ENCODE data around the gene ZNF284. TPM values are rescaled to one million over a fixed set of nuclear protein-coding genes. Genes with fewer than 3 reads are reported as not detected.

Gene ZNF284
- total and polyA plus RNA-seq, 3 experiments from 2014 or later = 0.91 to 2.7 (median 2.4) TPM

- Mint-ChIP-seq H3K9me3 (peaks cover 16 to 45% (median 28%) of the 10 kb centered on the region in 5 donors), H3K4me3 (peak within 1 kb of the TSS; percentile 83 to 96 (median 93)), H3K4me1 (peaks cover 19 to 33% (median 31%) of the 10 kb centered on the region in 3 donors), H3K36me3 (peaks cover 14 to 52% (median 31%) of the 10 kb centered on the region in 3 donors), H3K27ac (peak within 1 kb of the TSS; percentile 3 to 88 (median 64)), H3K27me3 (peaks cover 18% of the 10 kb centered on the region in 2 donors)
- POLR2A ChIA-PET = no interaction called here
- peaks cover 8% of the 10 kb centered on the region for H3K4me1 ChIP-seq (ENCODE audit: insufficient read depth, low read length)
- CTCF ChIA-PET = interaction anchor here (0.5 kb wide), 1 partner anchor 124 kb away, joined by 3 read pairs; no protein-coding TSS in a partner anchor
- peak within 1 kb of the TSS; percentile 62 for H3K4me3 ChIP-seq (ENCODE audit: low read length)
- H3K9me3 ChIP-seq (ENCODE audit: low read length) = no peaks in the 10 kb centered on the region
- H3K27ac ChIP-seq (ENCODE audit: low read depth, low read length) = no peak within 1 kb of the TSS
- H3K36me3 ChIP-seq (ENCODE audit: insufficient read depth, low read length) = no peaks in the 10 kb centered on the region
- peak; percentile 9 to 53 (median 36) for DNase-seq
- H3K27me3 ChIP-seq (ENCODE audit: insufficient read depth, low read length, poor library complexity, severe bottlenecking) = no peaks in the 10 kb centered on the region
Observed at GRCh38 chr19:44051650-44052402, 20.1 kb upstream of the ZNF284 start, which contains the start of gene ZNF223. Gene ZNF223, plus strand, starts transcription at chr19:44052036. Its CDS starts 3,141 bp downstream, at chr19:44055177.

- Mint-ChIP-seq H3K36me3 (peaks cover 29 to 75% (median 61%) of the 10 kb centered on the region in 3 donors), H3K9me3 (peaks cover 15 to 49% (median 24%) of the 10 kb centered on the region in 5 donors), H3K27me3 (peaks cover 4 to 16% of the 10 kb centered on the region in 2 donors), H3K4me1 (peaks cover 18 to 30% (median 25%) of the 10 kb centered on the region in 3 donors), H3K4me3 (no peak overlapping the region), H3K27ac (no peak overlapping the region)
- no peak overlapping the region for H3K4me3 ChIP-seq (ENCODE audit: low read length)
- no peak overlapping the region for H3K27ac ChIP-seq (ENCODE audit: low read depth, low read length)
- CTCF ChIA-PET = no interaction called here
- POLR2A ChIA-PET = no interaction called here
- peaks cover 8% of the 10 kb centered on the region for H3K4me1 ChIP-seq (ENCODE audit: insufficient read depth, low read length)
- H3K9me3 ChIP-seq (ENCODE audit: low read length) = no peaks in the 10 kb centered on the region
- no peak for DNase-seq
- no peaks in the 10 kb centered on the region for H3K36me3 ChIP-seq (ENCODE audit: insufficient read depth, low read length)
- H3K27me3 ChIP-seq (ENCODE audit: insufficient read depth, low read length, poor library complexity, severe bottlenecking) = no peaks in the 10 kb centered on the region
Observed at GRCh38 chr19:44055870-44056269, 16.1 kb upstream of the ZNF284 start.

- Mint-ChIP-seq H3K4me1 (peaks cover 0 to 1% (median 0%) of the 10 kb centered on the region in 3 donors), H3K4me3 (no peak overlapping the region), H3K36me3 (peaks cover 37 to 90% (median 82%) of the 10 kb centered on the region in 3 donors), H3K27ac (no peak overlapping the region), H3K9me3 (peaks cover 12 to 56% (median 25%) of the 10 kb centered on the region in 5 donors), H3K27me3 (no peaks in the 10 kb centered on the region)
- H3K4me1 ChIP-seq (ENCODE audit: insufficient read depth, low read length) = no peaks in the 10 kb centered on the region
- H3K9me3 ChIP-seq (ENCODE audit: low read length) = no peaks in the 10 kb centered on the region
- no peak overlapping the region for H3K27ac ChIP-seq (ENCODE audit: low read depth, low read length)
- ChIA-PET POLR2A (no interaction called here), CTCF (no interaction called here)
- H3K36me3 ChIP-seq (ENCODE audit: insufficient read depth, low read length) = peaks cover 4% of the 10 kb centered on the region
- H3K27me3 ChIP-seq (ENCODE audit: insufficient read depth, low read length, poor library complexity, severe bottlenecking) = no peaks in the 10 kb centered on the region
- no peak overlapping the region for H3K4me3 ChIP-seq (ENCODE audit: low read length)
- DNase-seq = no peak
Observed at GRCh38 chr19:44059229-44059628, 12.7 kb upstream of the ZNF284 start.

GRCh38 chr19:44061038-44061437 lies 10.9 kb upstream of the ZNF284 start:
- Histone ChIP-seq H3K27me3 (ENCODE audit: insufficient read depth, low read length, poor library complexity, severe bottlenecking) (no peaks in the 10 kb centered on the region), H3K36me3 (ENCODE audit: insufficient read depth, low read length) (peaks cover 4% of the 10 kb centered on the region), H3K4me1 (ENCODE audit: insufficient read depth, low read length) (no peaks in the 10 kb centered on the region), H3K27ac (ENCODE audit: low read depth, low read length) (no peak overlapping the region), H3K9me3 (ENCODE audit: low read length) (peaks cover 4% of the 10 kb centered on the region), H3K4me3 (ENCODE audit: low read length) (no peak overlapping the region)
- no peak for DNase-seq
- ChIA-PET CTCF (no interaction called here), POLR2A (no interaction called here)
- H3K27me3 Mint-ChIP-seq = no peaks in the 10 kb centered on the region
- peaks cover 14 to 55% (median 27%) of the 10 kb centered on the region in 5 donors for H3K9me3 Mint-ChIP-seq
- no peaks in the 10 kb centered on the region for H3K4me1 Mint-ChIP-seq
- no peak overlapping the region for H3K27ac Mint-ChIP-seq
- H3K4me3 Mint-ChIP-seq = no peak overlapping the region
- H3K36me3 Mint-ChIP-seq = peaks cover 30 to 88% (median 78%) of the 10 kb centered on the region in 3 donors

- H3K4me3 Mint-ChIP-seq = no peak overlapping the region
- peaks cover 19 to 70% (median 54%) of the 10 kb centered on the region in 3 donors for H3K36me3 Mint-ChIP-seq
- Histone ChIP-seq H3K27ac (ENCODE audit: low read depth, low read length) (no peak overlapping the region), H3K9me3 (ENCODE audit: low read length) (peaks cover 18% of the 10 kb centered on the region), H3K36me3 (ENCODE audit: insufficient read depth, low read length) (peaks cover 2% of the 10 kb centered on the region), H3K4me3 (ENCODE audit: low read length) (no peak overlapping the region), H3K4me1 (ENCODE audit: insufficient read depth, low read length) (no peaks in the 10 kb centered on the region), H3K27me3 (ENCODE audit: insufficient read depth, low read length, poor library complexity, severe bottlenecking) (no peaks in the 10 kb centered on the region)
- peaks cover 27 to 72% (median 55%) of the 10 kb centered on the region in 5 donors for H3K9me3 Mint-ChIP-seq
- H3K27ac Mint-ChIP-seq = no peak overlapping the region
- no peak for DNase-seq
- CTCF ChIA-PET = no interaction called here
- POLR2A ChIA-PET = no interaction called here
- H3K27me3 Mint-ChIP-seq = peaks cover under 1 to 4% of the 10 kb centered on the region in 2 donors
- H3K4me1 Mint-ChIP-seq = peaks cover 4 to 5% (median 4%) of the 10 kb centered on the region in 3 donors
Observed at GRCh38 chr19:44066305-44066704, 5.7 kb upstream of the ZNF284 start.

- Histone ChIP-seq H3K4me3 (ENCODE audit: low read length) (no peak overlapping the region), H3K9me3 (ENCODE audit: low read length) (peaks cover 18% of the 10 kb centered on the region), H3K4me1 (ENCODE audit: insufficient read depth, low read length) (peaks cover 14% of the 10 kb centered on the region), H3K36me3 (ENCODE audit: insufficient read depth, low read length) (no peaks in the 10 kb centered on the region), H3K27me3 (ENCODE audit: insufficient read depth, low read length, poor library complexity, severe bottlenecking) (no peaks in the 10 kb centered on the region), H3K27ac (ENCODE audit: low read depth, low read length) (no peak overlapping the region)
- Mint-ChIP-seq H3K4me3 (no peak overlapping the region), H3K9me3 (peaks cover 32 to 59% (median 47%) of the 10 kb centered on the region in 5 donors), H3K4me1 (peaks cover 24 to 27% (median 26%) of the 10 kb centered on the region in 3 donors), H3K27me3 (peaks cover 1 to 4% of the 10 kb centered on the region in 2 donors), H3K27ac (no peak overlapping the region), H3K36me3 (peaks cover 12 to 47% (median 31%) of the 10 kb centered on the region in 3 donors)
- ChIA-PET POLR2A (no interaction called here), CTCF (no interaction called here)
- DNase-seq = no peak
Observed at GRCh38 chr19:44069415-44069814, 2.5 kb upstream of the ZNF284 start.

GRCh38 chr19:44072543-44073401 lies 813 bp downstream of the ZNF284 start:
- POLR2A ChIA-PET = no interaction called here
- Histone ChIP-seq H3K36me3 (ENCODE audit: insufficient read depth, low read length) (no peaks in the 10 kb centered on the region), H3K27ac (ENCODE audit: low read depth, low read length) (no peak overlapping the region), H3K4me3 (ENCODE audit: low read length) (peak overlapping the region; percentile 87), H3K9me3 (ENCODE audit: low read length) (no peaks in the 10 kb centered on the region), H3K27me3 (ENCODE audit: insufficient read depth, low read length, poor library complexity, severe bottlenecking) (no peaks in the 10 kb centered on the region), H3K4me1 (ENCODE audit: insufficient read depth, low read length) (peaks cover 14% of the 10 kb centered on the region)
- CTCF ChIA-PET = interaction anchor here (1.4 kb wide), 1 partner anchor 22 kb away, joined by 4 read pairs; no protein-coding TSS in a partner anchor
- H3K9me3 Mint-ChIP-seq = peaks cover 11 to 31% (median 21%) of the 10 kb centered on the region in 5 donors
- DNase-seq = no peak
- peaks cover 4 to 35% (median 27%) of the 10 kb centered on the region in 3 donors for H3K36me3 Mint-ChIP-seq
- peaks cover 1 to 4% of the 10 kb centered on the region in 2 donors for H3K27me3 Mint-ChIP-seq
- peak overlapping the region; percentile 86 to 96 (median 93) for H3K4me3 Mint-ChIP-seq
- peak overlapping the region in 6 of 8 donors; percentile 22 to 92 (median 82) for H3K27ac Mint-ChIP-seq
- H3K4me1 Mint-ChIP-seq = peaks cover 27 to 38% (median 27%) of the 10 kb centered on the region in 3 donors

Data from CD8-positive, alpha-beta memory T cell (primary cell).